Keratinocyte (primary cell): Measurements from ENCODE around the gene ARID5B. TPM values are rescaled to one million over a fixed set of nuclear protein-coding genes. Genes with fewer than 3 reads are reported as not detected.

ENCODE experiments used
- DNase-seq: peaks from one replicate; pipeline ENCODE4 v3.0.0-alpha.2; 2011; ENCODE audit warnings: low read depth, missing footprints, low spot score
- FAIRE-seq: peaks from 2 replicates; lab custom pipeline; 2011; peaks lifted over from hg19 to GRCh38; lab: Jason Lieb, UNC
- H2AFZ ChIP-seq: 2 replicates; pipeline ENCODE4 v1.6.0; 2012; ENCODE audit warnings: low read length, control low read depth, inconsistent platforms; ENCODE audit not compliant: control insufficient read depth
- H3K27ac ChIP-seq: 2 replicates; pipeline ENCODE4 v1.5.1; 2011; ENCODE audit warnings: low read length; ENCODE audit not compliant: control insufficient read depth, insufficient read depth
- H3K27me3 ChIP-seq: 3 replicates; pipeline ENCODE4 v1.6.0; 2011; ENCODE audit warnings: low read length; ENCODE audit not compliant: control insufficient read depth, insufficient read depth; ENCODE audit errors: extremely low read depth
- H3K36me3 ChIP-seq, 2 experiments: 2 replicates in 1 of 2; 3 replicates in 1 of 2; pipeline ENCODE4 v1.5.1; 2011; ENCODE audit warnings: low read length in 2 of 2, mild to moderate bottlenecking in 1 of 2; ENCODE audit not compliant: control insufficient read depth in 2 of 2, insufficient read depth in 2 of 2; ENCODE audit errors: extremely low read depth in 1 of 2
- H3K4me1 ChIP-seq: 3 replicates; pipeline ENCODE4 v1.5.1; 2011; ENCODE audit warnings: low read length; ENCODE audit not compliant: control insufficient read depth, insufficient read depth; ENCODE audit errors: extremely low read depth
- H3K4me2 ChIP-seq: 3 replicates; pipeline ENCODE4 v1.6.0; 2011; ENCODE audit warnings: low read depth, low read length; ENCODE audit not compliant: control insufficient read depth, insufficient read depth; ENCODE audit errors: extremely low read depth
- H3K4me3 ChIP-seq, 3 experiments: fragments of 200-600 bp in 1 of 3; sonication (generic) in 1 of 3; 2 replicates in 2 of 3; 3 replicates in 1 of 3; pipeline ENCODE4 v1.5.1; 2011 to 2016; ENCODE audit warnings: low read length in 3 of 3, mild to moderate bottlenecking in 3 of 3, control low read depth in 2 of 3, inconsistent platforms in 1 of 3, low read depth in 1 of 3, mixed read lengths in 1 of 3, mixed run types in 1 of 3, moderate library complexity in 1 of 3; ENCODE audit not compliant: control insufficient read depth in 2 of 3, insufficient read depth in 2 of 3; ENCODE audit errors: extremely low read depth in 1 of 3
- H3K79me2 ChIP-seq: 2 replicates; pipeline ENCODE4 v1.6.0; 2012; ENCODE audit warnings: low read length; ENCODE audit not compliant: control insufficient read depth, insufficient read depth
- H3K9ac ChIP-seq: 3 replicates; pipeline ENCODE4 v1.6.0; 2011; ENCODE audit warnings: low read length; ENCODE audit not compliant: control insufficient read depth, insufficient read depth; ENCODE audit errors: extremely low read depth
- H3K9me1 ChIP-seq: 3 replicates; pipeline ENCODE4 v1.6.0; 2011; ENCODE audit warnings: low read length; ENCODE audit not compliant: control insufficient read depth, insufficient read depth; ENCODE audit errors: extremely low read depth
- H3K9me3 ChIP-seq: 2 replicates; pipeline ENCODE4 v1.5.1; 2012; ENCODE audit warnings: low read depth, low read length; ENCODE audit not compliant: control insufficient read depth
- H4K20me1 ChIP-seq: 3 replicates; pipeline ENCODE4 v1.6.0; 2011; ENCODE audit warnings: low read length; ENCODE audit not compliant: control insufficient read depth, insufficient read depth; ENCODE audit errors: extremely low read depth
- CTCF ChIP-seq, 3 experiments: IDR thresholded peaks in 1 of 3; conservative IDR thresholded peaks in 1 of 3; optimal IDR thresholded peaks in 1 of 3; 2 replicates in 2 of 3; 3 replicates in 1 of 3; pipeline versions ENCODE3 to v1.5.1; 2011; ENCODE audit warnings: low read length in 3 of 3, mild to moderate bottlenecking in 3 of 3, moderate library complexity in 2 of 3, control low read depth in 1 of 3, inconsistent platforms in 1 of 3; ENCODE audit not compliant: insufficient read depth in 2 of 3; ENCODE audit errors: extremely low read depth in 1 of 3
- EZH2 ChIP-seq: IDR thresholded peaks from one replicate; pipeline ENCODE4 v1.6.1; 2012; ENCODE audit warnings: inconsistent platforms, mild to moderate bottlenecking, low read length, moderate library complexity
- dilution Hi-C: fragments of 300-500 bp; cut with MboI; formaldehyde crosslinking; loops from one replicate; pipeline ENCODE4 v1.7.0; 2020; ENCODE audit warnings: low sequenced_read_pairs; ENCODE audit not compliant: extremely low pct_ligation_motif_present
- polyA plus RNA-seq, 5 experiments: library from polyadenylated mRNA; depleted of rRNA in 3 of 5; stranded (reverse) in 3 of 5; stranded (forward) in 1 of 5; unstranded in 1 of 5; fragments of >200 nt; gene quantifications; 1 replicate in 1 of 5; 2 replicates in 3 of 5; 3 replicates in 1 of 5; pipeline versions ENCODE4 v1.2.1 to v1.2.3, GENCODE V29; 2011 to 2012; ENCODE audit warnings: missing spikeins in 2 of 5, low read depth in 1 of 5, low replicate concordance in 1 of 5

The ARID5B gene
- polyA plus RNA-seq, 1 donor (not counting 4 experiments of a cell fraction or from before 2014, with no cell fraction given): 7.0 TPM

- no peak for FAIRE-seq
- no peak overlapping the region for H3K9ac ChIP-seq
- no peak overlapping the region for H2AFZ ChIP-seq
- no peak overlapping the region for H3K4me3 ChIP-seq
- H3K27ac ChIP-seq: no peak overlapping the region
- no peaks in the 10 kb centered on the region for H4K20me1 ChIP-seq
- H3K4me2 ChIP-seq: no peak overlapping the region
- H3K79me2 ChIP-seq: no peaks in the 10 kb centered on the region
- dilution Hi-C loops: no loop called here
- peaks cover 16% of the 10 kb centered on the region for H3K4me1 ChIP-seq
- H3K27me3 ChIP-seq: no peaks in the 10 kb centered on the region
- H3K36me3 ChIP-seq: peaks cover 9 to 35% of the 10 kb centered on the region in 2 experiments
- H3K9me1 ChIP-seq: no peaks in the 10 kb centered on the region
- TF ChIP-seq EZH2: no peak
- no peak for TF ChIP-seq CTCF (optimal IDR thresholded peaks at IDR 0.05 in 1 of 3, IDR thresholded peaks at IDR 0.05 in 1 of 3, conservative IDR thresholded peaks at IDR 0.05 in 1 of 3; ENCODE audit: extremely low read depth in 1 of 3, insufficient read depth in 2 of 3, low read length in 3 of 3)
- H3K9me3 ChIP-seq: no peaks in the 10 kb centered on the region
- no peak for DNase-seq
Observed at GRCh38 chr10:62073429-62073828, 171.9 kb downstream of the ARID5B start.

- Histone ChIP-seq H3K9ac (no peak overlapping the region), H3K27ac (no peak overlapping the region), H3K79me2 (no peaks in the 10 kb centered on the region), H3K9me1 (no peaks in the 10 kb centered on the region), H3K27me3 (no peaks in the 10 kb centered on the region), H4K20me1 (no peaks in the 10 kb centered on the region), H3K9me3 (no peaks in the 10 kb centered on the region), H3K36me3 (peaks cover 7 to 33% of the 10 kb centered on the region in 2 experiments), H2AFZ (no peak overlapping the region), H3K4me2 (no peak overlapping the region), H3K4me3 (no peak overlapping the region), H3K4me1 (peaks cover 15% of the 10 kb centered on the region)
- dilution Hi-C loops: no loop called here
- FAIRE-seq: no peak
- DNase-seq: no peak
- no peak for TF ChIP-seq EZH2
- no peak for TF ChIP-seq CTCF (optimal IDR thresholded peaks at IDR 0.05 in 1 of 3, IDR thresholded peaks at IDR 0.05 in 1 of 3, conservative IDR thresholded peaks at IDR 0.05 in 1 of 3; ENCODE audit: extremely low read depth in 1 of 3, insufficient read depth in 2 of 3, low read length in 3 of 3)
Observed at GRCh38 chr10:62075414-62075813, 173.9 kb downstream of the ARID5B start.
